SU-DHL-6 (cell line): ENCODE data around the gene PPEF2.

Experiments used
- EZH2phosphoT487 ChIP-seq: fragments of 200-600 bp; sonication (generic), shearing (Covaris generic); conservative IDR thresholded peaks from 2 replicates; pipeline ENCODE4 v1.6.1; 2018; ENCODE audit warnings: mild to moderate bottlenecking, antibody characterized with exemption, low read length, moderate library complexity, mixed read lengths
- TF ChIP-seq, protein P1 (sequence below): fragments of 200-600 bp; sonication (generic); IDR thresholded peaks from one replicate; pipeline ENCODE4 v1.5.1; 2017; ENCODE audit warnings: antibody characterized with exemption, mild to moderate bottlenecking, low read length, moderate library complexity; ENCODE audit not compliant: insufficient read depth, poor library complexity, severe bottlenecking

DNA sequence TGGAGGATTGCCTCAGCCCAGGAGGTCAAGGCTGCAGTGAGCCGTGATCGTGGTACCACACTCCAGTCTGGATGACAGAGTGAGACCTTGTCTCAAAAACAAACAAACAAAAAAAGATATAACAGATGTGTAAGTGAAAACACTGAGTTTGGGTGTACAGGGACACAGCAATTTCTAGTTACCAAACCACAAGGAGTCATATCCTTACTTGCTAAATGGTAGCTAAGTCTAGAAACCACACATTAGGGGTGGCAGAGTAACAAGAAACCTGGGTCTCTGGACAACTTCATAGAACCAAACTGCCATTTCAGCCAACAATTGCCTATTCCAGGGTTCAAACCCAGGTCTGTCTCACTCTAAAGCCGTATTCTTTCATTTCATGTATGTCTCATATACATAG is 20.8 kb downstream of the PPEF2 start:
- TF ChIP-seq, protein P1, sequence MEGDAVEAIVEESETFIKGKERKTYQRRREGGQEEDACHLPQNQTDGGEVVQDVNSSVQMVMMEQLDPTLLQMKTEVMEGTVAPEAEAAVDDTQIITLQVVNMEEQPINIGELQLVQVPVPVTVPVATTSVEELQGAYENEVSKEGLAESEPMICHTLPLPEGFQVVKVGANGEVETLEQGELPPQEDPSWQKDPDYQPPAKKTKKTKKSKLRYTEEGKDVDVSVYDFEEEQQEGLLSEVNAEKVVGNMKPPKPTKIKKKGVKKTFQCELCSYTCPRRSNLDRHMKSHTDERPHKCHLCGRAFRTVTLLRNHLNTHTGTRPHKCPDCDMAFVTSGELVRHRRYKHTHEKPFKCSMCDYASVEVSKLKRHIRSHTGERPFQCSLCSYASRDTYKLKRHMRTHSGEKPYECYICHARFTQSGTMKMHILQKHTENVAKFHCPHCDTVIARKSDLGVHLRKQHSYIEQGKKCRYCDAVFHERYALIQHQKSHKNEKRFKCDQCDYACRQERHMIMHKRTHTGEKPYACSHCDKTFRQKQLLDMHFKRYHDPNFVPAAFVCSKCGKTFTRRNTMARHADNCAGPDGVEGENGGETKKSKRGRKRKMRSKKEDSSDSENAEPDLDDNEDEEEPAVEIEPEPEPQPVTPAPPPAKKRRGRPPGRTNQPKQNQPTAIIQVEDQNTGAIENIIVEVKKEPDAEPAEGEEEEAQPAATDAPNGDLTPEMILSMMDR, result no peak
- TF ChIP-seq EZH2phosphoT487, result no peak
